Neural cell (in vitro differentiated cells): ENCODE results near the gene ANKRD55.

Source experiments
- EZH2 ChIP-seq: fragments of 200-600, 300-800 bp; shearing (Covaris generic), sonication (generic); IDR thresholded peaks from 2 replicates; pipeline ENCODE4 v1.6.1; 2014; ENCODE audit warnings: antibody characterized with exemption, low read length, borderline replicate concordance, mild to moderate bottlenecking; ENCODE audit not compliant: insufficient read depth, poor library complexity, severe bottlenecking
- POLR2AphosphoS5 ChIP-seq: IDR thresholded peaks from 2 replicates; pipeline ENCODE4 v1.6.1; 2012

GRCh38 chr5:56112526-56113121 is 120.5 kb downstream of the ANKRD55 start:
- TF ChIP-seq POLR2AphosphoS5 (no peak), EZH2 (no peak)
